ENCODE data around the gene NFIA. TPM values are rescaled to one million over a fixed set of nuclear protein-coding genes. Genes with fewer than 3 reads are reported as not detected.

NFIA gene
- total and polyA plus RNA-seq, 2 donors (not counting 1 experiment from before 2014, with no cell fraction given), result 5.4 to 11.0 TPM

DNA sequence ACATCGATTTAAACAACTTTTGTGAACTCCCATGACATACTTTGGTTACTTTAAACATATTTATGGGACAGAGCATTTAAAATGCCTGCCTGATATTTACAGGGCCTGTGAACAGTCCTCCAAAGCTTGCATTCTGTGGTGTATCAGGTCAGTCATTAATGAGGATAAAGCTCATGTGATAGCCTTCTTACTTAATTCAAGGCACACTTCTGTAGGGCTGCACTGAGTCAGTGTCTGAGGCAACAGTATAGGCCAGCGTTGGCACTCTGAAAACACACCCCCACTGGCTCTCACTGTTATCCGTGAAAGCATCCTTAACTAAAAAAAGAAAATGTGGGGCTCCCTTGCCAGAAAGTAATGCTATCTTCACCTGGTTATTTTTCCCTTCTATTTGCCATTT lies 200.0 kb downstream of the NFIA start:
- no peaks in the 10 kb centered on the region for H3K79me2 ChIP-seq (ENCODE audit: control insufficient read depth, insufficient read depth, low read length)
- H3K4me2 ChIP-seq (ENCODE audit: extremely low read depth, insufficient read depth, low read length), result no peak overlapping the region
- TF ChIP-seq, protein P1, sequence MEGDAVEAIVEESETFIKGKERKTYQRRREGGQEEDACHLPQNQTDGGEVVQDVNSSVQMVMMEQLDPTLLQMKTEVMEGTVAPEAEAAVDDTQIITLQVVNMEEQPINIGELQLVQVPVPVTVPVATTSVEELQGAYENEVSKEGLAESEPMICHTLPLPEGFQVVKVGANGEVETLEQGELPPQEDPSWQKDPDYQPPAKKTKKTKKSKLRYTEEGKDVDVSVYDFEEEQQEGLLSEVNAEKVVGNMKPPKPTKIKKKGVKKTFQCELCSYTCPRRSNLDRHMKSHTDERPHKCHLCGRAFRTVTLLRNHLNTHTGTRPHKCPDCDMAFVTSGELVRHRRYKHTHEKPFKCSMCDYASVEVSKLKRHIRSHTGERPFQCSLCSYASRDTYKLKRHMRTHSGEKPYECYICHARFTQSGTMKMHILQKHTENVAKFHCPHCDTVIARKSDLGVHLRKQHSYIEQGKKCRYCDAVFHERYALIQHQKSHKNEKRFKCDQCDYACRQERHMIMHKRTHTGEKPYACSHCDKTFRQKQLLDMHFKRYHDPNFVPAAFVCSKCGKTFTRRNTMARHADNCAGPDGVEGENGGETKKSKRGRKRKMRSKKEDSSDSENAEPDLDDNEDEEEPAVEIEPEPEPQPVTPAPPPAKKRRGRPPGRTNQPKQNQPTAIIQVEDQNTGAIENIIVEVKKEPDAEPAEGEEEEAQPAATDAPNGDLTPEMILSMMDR (conservative IDR thresholded peaks at IDR 0.05 in 1 of 2, IDR thresholded peaks at IDR 0.05 in 1 of 2; ENCODE audit: low read depth in 1 of 2, low read length in 2 of 2), result no peak
- TF ChIP-seq EZH2 (IDR thresholded peaks at IDR 0.05; ENCODE audit: low read length, missing control alignments), result no peak
- no peaks in the 10 kb centered on the region for H3K9me3 ChIP-seq (ENCODE audit: control insufficient read depth, insufficient read depth, low read depth, low read length)
- no peak overlapping the region for H3K27ac ChIP-seq (ENCODE audit: insufficient read depth, low read length)
- H3K4me1 ChIP-seq (ENCODE audit: control insufficient read depth, extremely low read depth, insufficient read depth, low read length), result no peaks in the 10 kb centered on the region
- H3K36me3 ChIP-seq (ENCODE audit: control insufficient read depth, insufficient read depth, low read length), result no peaks in the 10 kb centered on the region
- H2AFZ ChIP-seq (ENCODE audit: low read length), result no peak overlapping the region
- no peaks in the 10 kb centered on the region for H3K27me3 ChIP-seq (ENCODE audit: control insufficient read depth, insufficient read depth, low read length)
- no peaks in the 10 kb centered on the region for H4K20me1 ChIP-seq (ENCODE audit: control insufficient read depth, extremely low read depth, insufficient read depth, low read length)
- H3K9ac ChIP-seq (ENCODE audit: insufficient read depth, low read length), result no peak overlapping the region
- H3K4me3 ChIP-seq (replicated peaks in 1 of 4; ENCODE audit: control extremely low read depth in 1 of 4, insufficient read depth in 1 of 4, low read depth in 3 of 4, low read length in 4 of 4), result no peak overlapping the region
- DNase-seq (ENCODE audit: low read depth in 2 of 2), result no peak

DNA sequence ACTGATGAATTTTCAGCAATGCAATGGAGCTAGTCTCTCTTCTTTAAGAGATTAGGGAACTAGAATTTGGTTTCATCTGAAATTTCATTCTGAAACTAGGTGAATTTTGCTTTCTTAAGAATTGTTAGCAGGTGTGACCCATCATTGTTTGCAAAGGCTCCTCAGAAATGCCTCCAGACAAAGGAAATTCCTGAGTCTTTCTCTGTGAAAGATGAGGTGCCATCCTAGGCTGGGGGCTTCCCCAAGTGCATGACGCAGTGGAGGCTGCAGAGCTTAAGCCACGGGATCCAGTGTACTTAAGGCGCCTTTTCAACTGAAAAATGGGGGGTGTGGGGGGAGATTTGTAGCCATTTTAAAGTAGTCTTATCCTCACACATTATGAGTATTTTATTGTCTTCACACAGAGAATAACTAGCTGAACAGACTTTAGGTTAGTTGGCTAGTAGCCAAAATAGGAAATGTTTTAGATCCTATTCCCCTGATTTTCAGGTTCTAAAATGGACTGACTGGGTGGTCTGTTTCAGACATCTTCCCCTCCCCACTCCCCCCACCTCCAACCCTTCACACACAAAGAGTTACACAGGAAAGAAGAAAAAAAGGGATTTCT lies 202.0 kb downstream of the NFIA start:
- Histone ChIP-seq H2AFZ (ENCODE audit: low read length) (no peak overlapping the region), H3K36me3 (ENCODE audit: control insufficient read depth, insufficient read depth, low read length) (no peaks in the 10 kb centered on the region), H3K27ac (ENCODE audit: insufficient read depth, low read length) (no peak overlapping the region), H3K4me3 (replicated peaks in 1 of 4; ENCODE audit: control extremely low read depth in 1 of 4, insufficient read depth in 1 of 4, low read depth in 3 of 4, low read length in 4 of 4) (no peak overlapping the region), H4K20me1 (ENCODE audit: control insufficient read depth, extremely low read depth, insufficient read depth, low read length) (no peaks in the 10 kb centered on the region), H3K9me3 (ENCODE audit: control insufficient read depth, insufficient read depth, low read depth, low read length) (no peaks in the 10 kb centered on the region), H3K9ac (ENCODE audit: insufficient read depth, low read length) (no peak overlapping the region), H3K4me2 (ENCODE audit: extremely low read depth, insufficient read depth, low read length) (no peak overlapping the region), H3K4me1 (ENCODE audit: control insufficient read depth, extremely low read depth, insufficient read depth, low read length) (no peaks in the 10 kb centered on the region), H3K79me2 (ENCODE audit: control insufficient read depth, insufficient read depth, low read length) (no peaks in the 10 kb centered on the region), H3K27me3 (ENCODE audit: control insufficient read depth, insufficient read depth, low read length) (no peaks in the 10 kb centered on the region)
- no peak for DNase-seq (ENCODE audit: low read depth in 2 of 2)
- TF ChIP-seq, protein P1 (conservative IDR thresholded peaks at IDR 0.05 in 1 of 2, IDR thresholded peaks at IDR 0.05 in 1 of 2; ENCODE audit: low read depth in 1 of 2, low read length in 2 of 2), result no peak
- TF ChIP-seq EZH2 (IDR thresholded peaks at IDR 0.05; ENCODE audit: low read length, missing control alignments), result no peak

DNA sequence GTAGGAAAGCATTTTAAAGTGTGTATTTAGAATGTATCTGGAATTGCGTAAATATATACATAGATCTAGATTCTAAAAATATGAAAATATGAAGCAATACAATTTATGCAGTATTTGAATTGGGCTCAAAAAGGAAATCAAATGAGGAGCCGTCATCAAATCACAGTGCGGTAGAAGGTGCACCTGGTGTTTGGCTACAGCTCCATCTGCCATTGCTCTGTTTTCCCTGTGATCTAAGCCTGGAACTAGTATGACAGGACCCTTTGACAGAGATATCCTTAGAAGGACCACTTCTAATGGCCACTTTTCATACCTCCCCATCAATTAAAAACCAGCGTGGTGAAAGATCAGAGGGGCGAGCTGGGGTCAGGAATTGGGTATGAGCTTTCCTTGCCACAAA lies 202.6 kb downstream of the NFIA start:
- Histone ChIP-seq H3K36me3 (ENCODE audit: control insufficient read depth, insufficient read depth, low read length) (no peaks in the 10 kb centered on the region), H3K4me2 (ENCODE audit: extremely low read depth, insufficient read depth, low read length) (no peak overlapping the region), H4K20me1 (ENCODE audit: control insufficient read depth, extremely low read depth, insufficient read depth, low read length) (no peaks in the 10 kb centered on the region), H3K79me2 (ENCODE audit: control insufficient read depth, insufficient read depth, low read length) (no peaks in the 10 kb centered on the region), H3K27ac (ENCODE audit: insufficient read depth, low read length) (no peak overlapping the region), H3K9me3 (ENCODE audit: control insufficient read depth, insufficient read depth, low read depth, low read length) (no peaks in the 10 kb centered on the region), H3K9ac (ENCODE audit: insufficient read depth, low read length) (no peak overlapping the region), H3K4me3 (replicated peaks in 1 of 4; ENCODE audit: control extremely low read depth in 1 of 4, insufficient read depth in 1 of 4, low read depth in 3 of 4, low read length in 4 of 4) (no peak overlapping the region), H3K4me1 (ENCODE audit: control insufficient read depth, extremely low read depth, insufficient read depth, low read length) (no peaks in the 10 kb centered on the region), H2AFZ (ENCODE audit: low read length) (no peak overlapping the region), H3K27me3 (ENCODE audit: control insufficient read depth, insufficient read depth, low read length) (no peaks in the 10 kb centered on the region)
- TF ChIP-seq, protein P1 (conservative IDR thresholded peaks at IDR 0.05 in 1 of 2, IDR thresholded peaks at IDR 0.05 in 1 of 2; ENCODE audit: low read depth in 1 of 2, low read length in 2 of 2), result no peak
- TF ChIP-seq EZH2 (IDR thresholded peaks at IDR 0.05; ENCODE audit: low read length, missing control alignments), result no peak
- DNase-seq (ENCODE audit: low read depth in 2 of 2), result no peak

Data from fibroblast of lung (primary cell).